Myocyte (in vitro differentiated cells): ENCODE results near the gene NOS3. TPM values are rescaled to one million over a fixed set of nuclear protein-coding genes. Genes with fewer than 3 reads are reported as not detected.

ENCODE experiments used
- DNase-seq: peaks from one replicate; pipeline ENCODE4 v3.0.0-alpha.2; 2012; ENCODE audit warnings: low read depth
- polyA plus RNA-seq: library from polyadenylated mRNA; unstranded; fragments of >200 nt; gene quantifications from one replicate; pipeline ENCODE4 v1.2.1, GENCODE V29; 2012; ENCODE audit warnings: missing spikeins
- total RNA-seq: library from RNA; depleted of rRNA; stranded (reverse); fragments of >200 nt; gene quantifications from 2 replicates; pipeline ENCODE4 v1.2.3, GENCODE V29; 2014

The NOS3 gene
- not detected in 2 replicates for total RNA-seq
- polyA plus RNA-seq = not detected

GRCh38 chr7:150990416-150991186 lies at the start of gene NOS3:
NOS3 (plus strand) TSS chr7:150991017; CDS start chr7:150993804, 2,787 bp downstream.
- no peak for DNase-seq

GRCh38 chr7:150941351-150942000 lies 49.3 kb upstream of the NOS3 start:
- no peak for DNase-seq

GRCh38 chr7:150942001-150942590 lies 48.7 kb upstream of the NOS3 start:
- DNase-seq = peak; percentile 42

GRCh38 chr7:150942591-150943452 lies 48.0 kb upstream of the NOS3 start:
- no peak for DNase-seq

GRCh38 chr7:150943453-150943814 lies 47.4 kb upstream of the NOS3 start:
- no peak for DNase-seq

GRCh38 chr7:150944066-150945042 lies 46.5 kb upstream of the NOS3 start:
- DNase-seq = no peak

GRCh38 chr7:150945171-150945852 lies 45.5 kb upstream of the NOS3 start:
- DNase-seq = no peak

- no peak for DNase-seq
Measured at GRCh38 chr7:150945853-150946420, 44.9 kb upstream of the NOS3 start.

GRCh38 chr7:150946421-150947240 lies 44.2 kb upstream of the NOS3 start:
- no peak for DNase-seq

GRCh38 chr7:150947241-150947745 lies 43.5 kb upstream of the NOS3 start:
- DNase-seq = no peak

GRCh38 chr7:150947761-150948651 lies 42.8 kb upstream of the NOS3 start:
- DNase-seq = no peak

GRCh38 chr7:150948791-150949251 lies 42.0 kb upstream of the NOS3 start:
- no peak for DNase-seq

- DNase-seq = no peak
Measured at GRCh38 chr7:150949564-150949963, 41.3 kb upstream of the NOS3 start.

GRCh38 chr7:150949971-150950491 lies 40.8 kb upstream of the NOS3 start:
- no peak for DNase-seq

- DNase-seq = no peak
Measured at GRCh38 chr7:150950496-150951180, 40.2 kb upstream of the NOS3 start.

- no peak for DNase-seq
Measured at GRCh38 chr7:150951181-150951520, 39.7 kb upstream of the NOS3 start.
